Ovary (tissue), 9 donors: ENCODE results near the gene WNK2. TPM values are rescaled to one million over a fixed set of nuclear protein-coding genes. Genes with fewer than 3 reads are reported as not detected.

Experiments
- polyA plus RNA-seq, 2 donors: library from polyadenylated mRNA; stranded (reverse); fragments of 200-250 nt in 1 of 2; fragments of 350-450 nt in 1 of 2; fragmentation: Illumina TruSeq in 1 of 2; extraction: RNeasy Lipid Tissue Mini Kit (QIAGEN cat#74804) in 1 of 2; gene quantifications; one replicate each; pipeline ENCODE4 v1.2.3, GENCODE V29; 2013 to 2014
- total RNA-seq, 7 donors: library from RNA; depleted of rRNA in 2 of 7; stranded (reverse); fragments of >200 nt in 2 of 7; fragmentation: NEBNext Ultra II Directional in 3 of 7; extraction: Animal tissue kit (Norgen Biotek cat#: 25700) in 3 of 7; gene quantifications; one replicate each; pipeline versions ENCODE4 v1.1.0 to v1.2.4, GENCODE V29; 2016 to 2023
- donor health status: DM: no; HTN: no; CAD: no; lungs with moderate emphysema.
- donor health status: DM: no; HTN: no; CAD: no.
- donor health status: Bipolar disorder and iron deficiency.
- donor health status: DM: yes; HTN: yes; CAD: no.
- donor health status: DM: no; HTN: no; CAD: no.
- donor health status: DM: yes; HTN: yes; CAD: no.

Gene WNK2
- total and polyA plus RNA-seq, 9 donors: 0.53 to 24.7 (median 4.4) TPM

Other genes with a start within 250 kb of the WNK2 start
- gene FGD3, start 236.6 kb upstream of the WNK2 start, total RNA-seq: 1 to 10 TPM; 1.3 to 6.7 (median 2.2) TPM
- 1 to 10 TPM; 1.1 to 1.4 TPM for gene FGD3, start 236.6 kb upstream of the WNK2 start, polyA plus RNA-seq
- 10 to 100 TPM; 30.5 to 66.1 (median 42.4) TPM for gene SUSD3, start 125.4 kb upstream of the WNK2 start, total RNA-seq
- gene SUSD3, start 125.4 kb upstream of the WNK2 start, polyA plus RNA-seq: 10 to 100 TPM in 1 of 2 donors, 1 to 10 TPM in 1; 9.6 to 42.5 TPM
- gene CARD19, start 87.9 kb upstream of the WNK2 start, total RNA-seq: 10 to 100 TPM; 34.0 to 50.0 (median 44.7) TPM
- 10 to 100 TPM in 1 of 2 donors, 1 to 10 TPM in 1; 5.0 to 67.6 TPM for gene CARD19, start 87.9 kb upstream of the WNK2 start, polyA plus RNA-seq
- gene NINJ1, start 49.9 kb upstream of the WNK2 start, total RNA-seq: 10 to 100 TPM; 35.2 to 75.2 (median 40.6) TPM
- gene NINJ1, start 49.9 kb upstream of the WNK2 start, polyA plus RNA-seq: 10 to 100 TPM in 1 of 2 donors, 1 to 10 TPM in 1; 7.5 to 46.1 TPM